Gastrocnemius medialis (tissue), 4 donors: ENCODE measurements around the gene C20orf202. TPM values are rescaled to one million over a fixed set of nuclear protein-coding genes. Genes with fewer than 3 reads are reported as not detected.
"Not testable (repeated sequence)": the region's sequence is repeated elsewhere in the genome, so short reads cannot be mapped to it uniquely, and the experiment has no call there.

Experiments
- ATAC-seq, 2 donors: fragments of 150-250 bp; one replicate each; pipeline ENCODE4 v1.9.1; 2016
- DNase-seq, 2 donors: peaks; one replicate each; pipeline ENCODE4 v3.0.0-alpha.2; 2019
- H3K27ac ChIP-seq, 4 donors: fragments of 200-600 bp; sonication (generic); 1 replicate in 1 of 4; 2 replicates in 3 of 4; pipeline ENCODE4 v1.5.1; 2016 to 2018; ENCODE audit warnings: mild to moderate bottlenecking in 2 of 4, moderate library complexity in 1 of 4
- H3K27me3 ChIP-seq, 3 donors: fragments of 200-600 bp; sonication (generic) in 2 of 3; 1 replicate in 1 of 3; 2 replicates in 2 of 3; pipeline versions ENCODE4 v1.5.1 to v1.6.0; 2016 to 2019; ENCODE audit warnings: mild to moderate bottlenecking in 1 of 3, moderate library complexity in 1 of 3
- H3K36me3 ChIP-seq, 2 donors: fragments of 200-600 bp; sonication (generic) in 1 of 2; one replicate each; pipeline ENCODE4 v1.5.1; 2017 to 2018
- H3K4me1 ChIP-seq, 2 donors: fragments of 200-600 bp; sonication (generic) in 1 of 2; one replicate each; pipeline ENCODE4 v1.5.1; 2016 to 2017; ENCODE audit warnings: mild to moderate bottlenecking in 2 of 2
- H3K4me3 ChIP-seq, 4 donors: fragments of 200-600 bp; sonication (generic) in 3 of 4; 1 replicate in 1 of 4; 2 replicates in 3 of 4; pipeline ENCODE4 v1.5.1; 2016 to 2019; ENCODE audit warnings: mild to moderate bottlenecking in 2 of 4
- H3K9me3 ChIP-seq, 3 donors: fragments of 200-600 bp; sonication (generic) in 2 of 3; 1 replicate in 1 of 3; 2 replicates in 2 of 3; pipeline ENCODE4 v1.5.1; 2016 to 2019
- POLR2A ChIP-seq, 2 donors: fragments of 450-650 bp; IDR thresholded peaks; one replicate each; pipeline ENCODE4 v1.6.1; 2017; ENCODE audit warnings: antibody characterized with exemption in 2 of 2, mild to moderate bottlenecking in 2 of 2, moderate library complexity in 2 of 2
- in situ Hi-C, 4 donors: fragments of 200-750 bp; cut with MboI; loops; one replicate each; pipeline versions ENCODE4 v1.15.0 to v1.8.0; 2017; ENCODE audit warnings: low sequenced_read_pairs in 4 of 4
- intact Hi-C: fragments of 100-400 bp; cut with DNase I; formaldehyde crosslinking; loops from one replicate; pipeline ENCODE4 v1.15.1; 2023; ENCODE audit warnings: low total_unique reads
- total RNA-seq, 4 donors: library from RNA; depleted of rRNA; stranded (reverse); fragments of >200 nt; gene quantifications; one replicate each; pipeline versions ENCODE4 v1.1.0 to v1.2.3, GENCODE V29; 2016
- TF ChIP-seq, protein P1 (sequence below), 5 experiments: fragments of 450-650 bp in 3 of 5; fragments of 200-600 bp in 2 of 5; sonication (generic) in 2 of 5; IDR thresholded peaks in 4 of 5; conservative IDR thresholded peaks in 1 of 5; 1 replicate in 4 of 5; 2 replicates in 1 of 5; pipeline ENCODE4 v1.5.1; 2016 to 2019; ENCODE audit warnings: antibody characterized with exemption in 5 of 5, mild to moderate bottlenecking in 3 of 5, moderate library complexity in 3 of 5

The C20orf202 gene
- total RNA-seq, 4 donors from 2014 or later, result 0.24 TPM; not detected in 3

DNA sequence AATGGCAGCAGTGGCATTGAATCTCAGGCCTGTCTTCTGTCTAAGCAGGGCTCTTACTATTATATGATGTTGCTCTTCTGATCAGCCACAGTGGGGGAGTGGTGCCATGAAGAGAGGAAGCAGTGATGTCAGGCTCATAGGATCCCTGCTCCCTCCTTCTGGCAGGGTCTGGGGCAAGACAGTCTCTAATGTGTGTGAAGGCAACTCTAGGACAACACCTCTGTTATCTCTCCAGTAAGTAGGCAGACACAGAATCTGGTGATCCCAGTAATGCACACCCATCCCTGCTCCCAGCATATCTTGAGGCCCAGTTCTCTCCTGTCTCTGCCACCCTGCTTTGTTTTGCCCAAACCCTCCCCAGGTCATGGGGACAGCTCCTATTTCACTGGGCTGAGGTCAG lies 8.8 kb downstream of the C20orf202 start:
- intact Hi-C loops (loop anchor here (2.0 to 5.0 kb wide), 2 partner anchors 90 to 395 kb away; no protein-coding TSS in a partner anchor), in situ Hi-C loops (loop anchor here in 3 of 4 donors (10.0 to 25.0 kb wide), 3 partner anchors 250 to 400 kb away; no protein-coding TSS in a partner anchor)
- H3K4me1 ChIP-seq, result peaks cover 4 to 6% of the 10 kb centered on the region in 2 donors
- TF ChIP-seq POLR2A (IDR thresholded peaks at IDR 0.05), result no peak
- TF ChIP-seq, protein P1, sequence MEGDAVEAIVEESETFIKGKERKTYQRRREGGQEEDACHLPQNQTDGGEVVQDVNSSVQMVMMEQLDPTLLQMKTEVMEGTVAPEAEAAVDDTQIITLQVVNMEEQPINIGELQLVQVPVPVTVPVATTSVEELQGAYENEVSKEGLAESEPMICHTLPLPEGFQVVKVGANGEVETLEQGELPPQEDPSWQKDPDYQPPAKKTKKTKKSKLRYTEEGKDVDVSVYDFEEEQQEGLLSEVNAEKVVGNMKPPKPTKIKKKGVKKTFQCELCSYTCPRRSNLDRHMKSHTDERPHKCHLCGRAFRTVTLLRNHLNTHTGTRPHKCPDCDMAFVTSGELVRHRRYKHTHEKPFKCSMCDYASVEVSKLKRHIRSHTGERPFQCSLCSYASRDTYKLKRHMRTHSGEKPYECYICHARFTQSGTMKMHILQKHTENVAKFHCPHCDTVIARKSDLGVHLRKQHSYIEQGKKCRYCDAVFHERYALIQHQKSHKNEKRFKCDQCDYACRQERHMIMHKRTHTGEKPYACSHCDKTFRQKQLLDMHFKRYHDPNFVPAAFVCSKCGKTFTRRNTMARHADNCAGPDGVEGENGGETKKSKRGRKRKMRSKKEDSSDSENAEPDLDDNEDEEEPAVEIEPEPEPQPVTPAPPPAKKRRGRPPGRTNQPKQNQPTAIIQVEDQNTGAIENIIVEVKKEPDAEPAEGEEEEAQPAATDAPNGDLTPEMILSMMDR (IDR thresholded peaks at IDR 0.05 in 4 of 5, conservative IDR thresholded peaks at IDR 0.05 in 1 of 5), result no peak
- H3K27me3 ChIP-seq, result peaks cover 0 to 3% (median 0%) of the 10 kb centered on the region in 3 donors
- no peaks in the 10 kb centered on the region for H3K36me3 ChIP-seq
- ATAC-seq (no peak), DNase-seq (no peak)
- no peak overlapping the region for H3K4me3 ChIP-seq
- H3K9me3 ChIP-seq, result no peaks in the 10 kb centered on the region
- no peak overlapping the region for H3K27ac ChIP-seq

DNA sequence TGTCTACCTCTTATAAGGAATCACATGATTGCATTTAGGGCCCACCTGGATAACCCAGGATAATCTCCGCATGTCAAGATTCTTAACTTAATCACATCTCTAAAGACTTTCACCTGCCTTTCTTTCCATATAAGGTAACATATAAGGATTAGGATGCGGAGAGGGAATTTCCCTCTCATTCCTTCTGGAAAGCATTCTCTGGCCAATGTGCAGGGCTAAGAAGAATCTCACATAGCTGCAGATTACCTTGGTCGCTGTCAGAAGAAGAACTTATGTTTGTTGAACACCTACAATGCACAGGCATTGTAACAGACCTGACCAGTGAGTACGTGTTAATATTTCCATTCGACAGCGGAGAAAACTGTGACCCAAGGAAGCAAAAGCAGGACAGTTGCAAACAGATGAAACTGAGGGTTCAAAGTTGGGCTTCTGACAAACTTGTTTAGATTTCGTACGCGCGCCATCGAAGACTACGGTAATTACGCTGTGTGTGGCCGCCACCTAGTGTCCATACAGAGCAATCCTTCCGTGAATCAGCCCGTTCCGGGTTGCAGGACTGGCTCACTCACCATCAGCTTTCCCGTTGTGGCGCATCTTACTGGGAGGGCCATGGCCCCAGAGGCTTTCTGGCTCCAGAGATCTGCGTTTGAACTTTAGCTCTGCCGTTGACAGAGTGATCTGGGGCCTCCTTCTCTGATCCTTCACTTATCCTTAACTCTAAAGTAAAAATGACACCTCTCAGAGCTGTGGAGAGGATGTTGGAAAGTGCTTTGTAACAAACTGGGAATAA lies 9.5 kb downstream of the C20orf202 start:
- H3K27me3 ChIP-seq, result peaks cover 0 to 3% (median 0%) of the 10 kb centered on the region in 3 donors
- in situ Hi-C loops, result loop anchor here in 3 of 4 donors (10.0 to 25.0 kb wide), 3 partner anchors 251 to 401 kb away; no protein-coding TSS in a partner anchor
- DNase-seq (peak; percentile 41 to 51), ATAC-seq (peak; percentile 86 to 96)
- no peaks in the 10 kb centered on the region for H3K36me3 ChIP-seq
- H3K9me3 ChIP-seq, result no peaks in the 10 kb centered on the region
- intact Hi-C loops, result loop anchor here (2.0 to 5.0 kb wide), 2 partner anchors 91 to 396 kb away; no protein-coding TSS in a partner anchor
- peaks cover 4 to 6% of the 10 kb centered on the region in 2 donors for H3K4me1 ChIP-seq
- no peak overlapping the region for H3K27ac ChIP-seq
- H3K4me3 ChIP-seq, result peak overlapping the region in 1 of 4 donors; percentile 15
- TF ChIP-seq POLR2A (IDR thresholded peaks at IDR 0.05), result no peak
- TF ChIP-seq, protein P1 (IDR thresholded peaks at IDR 0.05 in 4 of 5, conservative IDR thresholded peaks at IDR 0.05 in 1 of 5), result peak; percentile 60 to 82 (median 66)

DNA sequence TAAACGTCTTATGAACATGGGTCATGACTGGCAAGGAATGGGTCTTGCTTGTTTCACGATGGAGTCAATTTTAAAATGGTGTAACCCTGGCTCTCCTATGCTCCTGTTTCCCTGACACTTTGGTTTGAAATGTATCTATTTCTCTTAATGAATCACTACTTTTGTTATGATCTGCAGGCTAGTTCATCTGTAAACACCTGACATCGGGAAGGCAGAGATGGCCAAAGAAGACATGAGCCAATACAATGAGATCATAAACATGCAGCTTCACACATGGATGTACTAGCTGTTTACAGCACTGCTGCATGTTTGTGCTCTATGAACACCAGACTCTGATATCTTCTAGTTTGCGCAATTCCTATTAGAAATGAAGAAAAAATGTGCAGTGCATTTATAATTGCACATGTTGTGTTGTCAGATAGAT lies 11.6 kb downstream of the C20orf202 start:
- Histone ChIP-seq H3K27me3 (peaks cover 0 to 3% (median 0%) of the 10 kb centered on the region in 3 donors), H3K9me3 (no peaks in the 10 kb centered on the region), H3K27ac (no peak overlapping the region), H3K36me3 (no peaks in the 10 kb centered on the region), H3K4me3 (no peak overlapping the region), H3K4me1 (peaks cover 4 to 6% of the 10 kb centered on the region in 2 donors)
- in situ Hi-C loops, result loop anchor here in 3 of 4 donors (10.0 to 25.0 kb wide), 3 partner anchors 253 to 403 kb away; no protein-coding TSS in a partner anchor
- intact Hi-C loops, result loop anchor here (5.0 kb wide), 1 partner anchor 93 kb away; no protein-coding TSS in a partner anchor
- DNase-seq, result no peak
- TF ChIP-seq, protein P1 (IDR thresholded peaks at IDR 0.05 in 4 of 5, conservative IDR thresholded peaks at IDR 0.05 in 1 of 5), result no peak
- no peak for TF ChIP-seq POLR2A (IDR thresholded peaks at IDR 0.05)
- no peak for ATAC-seq

DNA sequence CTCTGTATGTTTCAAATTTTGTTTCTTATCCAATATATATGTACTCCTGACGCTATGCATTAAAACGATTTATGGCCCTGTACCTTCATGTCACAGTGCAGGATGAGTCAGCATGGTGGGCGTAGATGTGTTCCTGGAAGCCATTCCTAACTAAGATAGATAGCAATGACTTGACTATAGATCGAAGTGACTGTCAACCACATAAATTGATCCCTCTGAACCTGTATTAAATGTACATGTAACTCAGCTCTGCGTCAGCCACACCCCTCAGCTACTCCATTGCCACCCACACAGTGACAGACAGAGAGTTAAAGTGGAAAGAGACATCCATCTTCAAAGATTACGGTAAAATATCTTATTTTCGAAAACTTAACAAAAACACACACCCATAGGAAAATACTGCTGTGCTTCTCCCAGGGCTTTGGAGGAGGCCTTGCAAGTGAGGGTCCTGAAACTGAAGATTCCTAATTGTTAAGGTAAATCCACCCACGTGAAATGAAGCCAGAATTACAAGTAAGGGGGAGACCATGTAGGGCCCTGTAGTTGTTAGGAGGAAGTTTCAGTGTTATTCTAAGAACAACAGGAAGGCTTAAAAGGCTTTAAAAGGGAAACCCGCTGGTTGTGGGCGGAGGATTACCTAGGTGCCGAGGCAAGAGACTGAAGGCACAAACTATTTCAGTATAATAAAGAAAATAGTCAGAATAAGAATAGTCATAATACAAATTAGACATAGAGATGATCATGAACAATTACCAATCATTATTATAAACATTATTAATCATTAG lies 12.3 kb downstream of the C20orf202 start:
- intact Hi-C loops, result no loop called here
- Histone ChIP-seq H3K4me1 (peaks cover 4 to 6% of the 10 kb centered on the region in 2 donors), H3K27me3 (peaks cover 0 to 3% (median 0%) of the 10 kb centered on the region in 3 donors), H3K4me3 (no peak overlapping the region), H3K9me3 (no peaks in the 10 kb centered on the region), H3K27ac (no peak overlapping the region), H3K36me3 (no peaks in the 10 kb centered on the region)
- TF ChIP-seq, protein P1 (IDR thresholded peaks at IDR 0.05 in 4 of 5, conservative IDR thresholded peaks at IDR 0.05 in 1 of 5), result no peak
- no peak for TF ChIP-seq POLR2A (IDR thresholded peaks at IDR 0.05)
- DNase-seq, result no peak
- in situ Hi-C loops, result loop anchor here in 3 of 4 donors (10.0 to 25.0 kb wide), 3 partner anchors 253 to 403 kb away; no protein-coding TSS in a partner anchor
- no peak for ATAC-seq

DNA sequence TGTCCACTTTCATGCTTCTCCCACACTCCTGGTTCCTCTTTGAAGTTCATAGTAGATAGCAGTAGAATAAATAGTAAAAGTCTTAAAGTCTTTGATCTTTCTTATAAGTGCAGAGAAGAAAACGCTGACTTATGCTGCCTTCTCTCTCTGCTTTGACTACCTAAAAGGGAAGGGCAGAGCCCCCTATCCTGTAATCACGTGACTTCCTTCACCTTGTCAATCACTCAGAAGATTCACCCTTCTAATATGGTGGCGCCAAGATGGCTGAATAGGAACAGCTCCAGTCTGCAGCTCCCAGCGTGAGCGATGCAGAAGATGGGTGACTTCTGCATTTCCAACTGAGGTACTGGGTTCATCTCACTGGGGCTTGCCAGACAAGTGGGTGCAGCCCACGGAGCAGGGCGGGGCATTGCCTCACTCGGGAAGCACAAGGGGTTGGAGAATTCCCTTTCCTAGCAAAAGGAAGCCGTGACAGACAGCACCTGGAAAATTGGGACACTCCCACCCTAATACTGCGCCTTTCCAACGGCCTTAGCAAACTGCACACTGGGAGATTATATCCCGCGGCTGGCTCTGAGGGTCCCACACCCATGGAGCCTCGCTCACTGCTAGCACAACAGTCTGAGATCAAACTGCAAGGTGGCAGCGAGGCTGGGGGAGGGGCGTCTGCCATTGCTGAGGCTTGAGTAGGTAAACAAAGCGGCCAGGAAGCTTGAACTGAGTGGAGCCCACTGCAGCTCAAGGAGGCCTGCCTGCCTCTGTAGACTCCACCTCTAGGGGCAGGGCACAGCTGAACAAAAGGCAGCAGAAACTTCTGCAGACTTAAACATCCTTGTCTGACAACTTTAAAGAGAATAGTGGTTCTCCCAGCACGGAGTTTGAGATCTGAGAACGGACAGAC lies 13.5 kb downstream of the C20orf202 start:
- in situ Hi-C loops, result loop anchor here in 3 of 4 donors (10.0 to 25.0 kb wide), 3 partner anchors 254 to 404 kb away; no protein-coding TSS in a partner anchor
- not testable (repeated sequence) for H3K36me3 ChIP-seq

DNA sequence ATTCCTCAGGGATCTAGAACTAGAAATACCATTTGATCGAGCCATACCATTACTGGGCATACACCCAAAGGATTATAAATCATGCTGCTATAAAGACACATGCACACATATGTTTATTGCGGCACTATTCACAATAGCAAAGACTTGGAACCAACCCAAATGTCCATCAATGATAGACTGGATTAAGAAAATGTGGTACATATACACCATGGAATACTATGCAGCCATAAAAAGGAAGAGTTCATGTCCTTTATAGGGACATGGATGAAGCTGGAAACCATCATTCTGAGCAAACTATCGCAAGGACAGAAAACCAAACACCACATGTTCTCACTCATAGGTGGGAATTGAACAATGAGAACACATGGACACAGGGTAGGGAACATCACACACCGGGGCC lies 19.5 kb downstream of the C20orf202 start:
- in situ Hi-C loops, result loop anchor here in 3 of 4 donors (25.0 kb wide), 2 partner anchors 260 to 410 kb away; no protein-coding TSS in a partner anchor
- not testable (repeated sequence) for ATAC-seq

More for the DNA sequence above, 13.5 kb downstream of the C20orf202 start:
- ATAC-seq, intact Hi-C loops, H3K4me1 ChIP-seq, H3K27ac ChIP-seq, DNase-seq, H3K27me3 ChIP-seq, H3K9me3 ChIP-seq, H3K4me3 ChIP-seq: not testable (repeated sequence)

More for the DNA sequence above, 19.5 kb downstream of the C20orf202 start:
- DNase-seq, H3K4me3 ChIP-seq, H3K27ac ChIP-seq, intact Hi-C loops, H3K36me3 ChIP-seq, H3K9me3 ChIP-seq: not testable (repeated sequence)
- Histone ChIP-seq H3K27me3 (peaks cover 7 to 18% (median 9%) of the 10 kb centered on the region in 3 donors), H3K4me1 (peaks cover 0 to 11% of the 10 kb centered on the region in 2 donors)
